A549 treated with AZD2906 at 1 μM for 4 hours (cell line): ENCODE data around the gene ZNF263. TPM values are rescaled to one million over a fixed set of nuclear protein-coding genes. Genes with fewer than 3 reads are reported as not detected.

Experiments
- total RNA-seq: library from RNA; stranded (reverse); fragments of 200-300 nt; extraction: Qiagen RNA extraction; gene quantifications from 5 replicates; pipeline ENCODE4 v1.2.3, GENCODE V29; 2022

Gene ZNF263
- 33.6 to 39.0 TPM (median 34.1 TPM) in 5 replicates for total RNA-seq

GRCh38 chr16:3282730-3283542 is at the start of gene ZNF263:
TSS of gene ZNF263 (plus strand) at chr16:3283491. CDS start at chr16:3283819, 328 bp downstream.

DNA sequence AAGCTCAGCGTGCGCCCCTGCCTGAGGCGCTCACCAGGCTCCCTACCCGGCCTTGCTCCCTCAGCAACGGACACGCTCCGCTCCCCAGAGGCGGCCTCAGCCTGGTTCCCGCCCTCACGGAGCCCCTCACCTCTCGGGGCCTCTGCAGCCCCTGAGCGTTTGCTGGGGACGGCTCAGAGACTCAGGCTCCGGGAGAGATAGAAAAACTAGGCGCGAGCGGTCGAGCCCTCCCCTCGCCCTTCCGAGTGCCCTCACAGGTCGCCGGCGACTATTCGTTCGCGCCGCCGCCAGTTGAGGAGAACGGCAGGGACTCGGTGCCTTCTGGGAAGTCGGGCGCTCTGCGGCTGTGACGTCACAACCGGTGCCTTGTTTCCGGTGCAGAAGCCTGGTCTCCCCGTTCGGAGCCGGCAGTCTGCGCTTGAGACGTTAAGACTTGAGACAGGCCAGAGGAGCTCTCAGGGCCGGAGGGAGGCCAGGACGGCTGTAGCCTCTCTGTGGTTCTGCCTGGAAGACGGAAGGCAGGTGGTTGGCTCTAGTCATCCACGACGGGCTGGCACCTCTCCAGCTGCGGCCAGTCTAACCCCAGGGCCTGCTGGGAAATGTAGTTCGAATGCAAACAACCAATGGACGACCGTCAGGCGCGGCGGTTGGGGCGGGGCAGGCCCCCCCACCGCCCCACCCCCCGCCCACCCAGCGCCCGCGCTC is 48.3 kb upstream of the ZNF263 start, which contains the start of gene ZNF200:
TSS of gene ZNF200 (minus strand) at position 302 of the 705 bp plus-strand sequence. CDS start 1,403 bp downstream, outside the sequence.

GRCh38 chr16:3256146-3256865 is 27.0 kb upstream of the ZNF263 start, which contains the start of gene MEFV:
TSS of gene MEFV (minus strand) at chr16:3256633. CDS start at chr16:3256587, 46 bp downstream.

DNA sequence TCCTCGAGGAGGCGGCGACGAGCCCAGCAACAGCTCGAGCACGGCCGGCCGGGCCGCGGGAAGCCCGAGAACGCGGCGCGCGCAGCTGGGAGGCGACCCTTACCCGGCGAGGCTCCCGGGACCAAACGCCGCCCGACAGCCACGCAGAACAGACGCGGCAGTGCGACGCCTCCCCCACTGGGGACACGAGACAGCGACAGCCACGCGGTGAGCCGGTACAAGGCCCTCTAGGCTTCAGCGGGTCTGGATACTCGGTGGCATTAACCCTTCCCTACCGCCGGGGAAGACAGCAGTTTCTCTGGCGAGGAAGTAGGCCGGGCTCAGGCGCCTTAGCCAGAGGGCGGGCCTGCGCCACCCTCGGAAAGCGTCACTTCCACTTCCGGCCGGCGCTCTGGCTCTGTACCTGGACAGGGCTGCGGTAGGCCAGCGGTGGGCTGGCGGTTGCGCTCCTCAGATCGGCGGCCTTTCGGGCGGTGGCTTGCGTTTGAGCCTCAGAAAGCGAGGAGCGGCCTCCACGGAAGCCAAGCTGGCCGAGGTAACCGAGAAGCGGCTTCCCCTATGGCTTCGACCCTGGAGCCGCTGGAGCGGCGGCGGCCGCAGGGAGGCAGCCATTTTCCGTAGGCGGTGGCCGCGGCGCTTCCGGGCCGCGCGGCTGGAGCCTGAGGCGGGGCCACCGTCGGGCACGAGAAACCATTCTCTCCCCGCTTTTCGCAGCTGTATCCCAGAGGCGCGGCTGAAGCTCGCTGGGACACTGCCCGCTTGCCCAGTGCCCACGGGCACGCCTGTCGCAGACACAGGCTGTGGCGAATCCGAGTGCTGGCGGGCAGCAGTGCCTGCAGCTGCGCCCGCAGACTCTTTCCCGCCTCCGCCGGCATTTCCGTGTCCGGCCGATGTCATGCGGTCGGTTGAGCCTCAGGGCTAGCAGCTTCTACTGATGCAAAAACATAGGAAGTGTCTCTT is 22.1 kb downstream of the ZNF263 start, which contains the start of the genes TIGD7 and ZNF75A:
TSS of gene TIGD7 (minus strand) at position 322 of the 960 bp plus-strand sequence. CDS start 4,816 bp downstream, outside the sequence.
TSS of gene ZNF75A (plus strand) at position 389 of the 960 bp plus-strand sequence. CDS start 2,932 bp downstream, outside the sequence.

Other genes starting within 250 kb of the ZNF263 start
- gene BICDL2, start 246.5 kb upstream of the ZNF263 start, total RNA-seq = not detected in 5 replicates
- 0.89 to 1.4 TPM (median 1.3 TPM) in 5 replicates for gene MMP25, start 236.9 kb upstream of the ZNF263 start, total RNA-seq
- 23.0 to 37.5 TPM (median 30.1 TPM) in 5 replicates for gene IL32, start 217.9 kb upstream of the ZNF263 start, total RNA-seq
- 0.03 to 0.05 TPM in 2 of 5 replicates, not detected in the others for gene ZSCAN10, start 184.2 kb upstream of the ZNF263 start, total RNA-seq
- gene ZNF205, start 170.9 kb upstream of the ZNF263 start, total RNA-seq = 11.6 to 15.6 TPM (median 14.9 TPM) in 5 replicates
- 9.7 to 13.1 TPM (median 12.8 TPM) in 5 replicates for gene ZNF213, start 148.5 kb upstream of the ZNF263 start, total RNA-seq
- 0.13 to 0.59 TPM (median 0.21 TPM) in 5 replicates for gene OR1F1, start 95.3 kb upstream of the ZNF263 start, total RNA-seq
- gene ZNF200, start 48.3 kb upstream of the ZNF263 start, total RNA-seq = 7.1 to 10.0 TPM (median 7.6 TPM) in 5 replicates
- 0.02 to 0.05 TPM (median 0.02 TPM) in 3 of 5 replicates, not detected in the others for gene MEFV, start 26.9 kb upstream of the ZNF263 start, total RNA-seq
- gene TIGD7, start 21.9 kb downstream of the ZNF263 start, total RNA-seq = 0.72 to 1.4 TPM (median 1.2 TPM) in 5 replicates
- 9.5 to 10.4 TPM (median 9.7 TPM) in 5 replicates for gene ZNF75A, start 22.0 kb downstream of the ZNF263 start, total RNA-seq
- not detected in 5 replicates for gene OR2C1, start 72.4 kb downstream of the ZNF263 start, total RNA-seq
- 10.8 to 18.4 TPM (median 14.8 TPM) in 5 replicates for gene ZSCAN32, start 117.5 kb downstream of the ZNF263 start, total RNA-seq
- gene ZNF174, start 117.7 kb downstream of the ZNF263 start, total RNA-seq = 12.3 to 14.5 TPM (median 12.8 TPM) in 5 replicates
- 0.95 to 1.3 TPM (median 1.0 TPM) in 5 replicates for gene ZNF597, start 160.0 kb downstream of the ZNF263 start, total RNA-seq
- gene NAA60, start 160.2 kb downstream of the ZNF263 start, total RNA-seq = 46.2 to 54.0 TPM (median 52.7 TPM) in 5 replicates
- not detected in 5 replicates for gene C16orf90, start 212.0 kb downstream of the ZNF263 start, total RNA-seq
- 17.4 to 20.5 TPM (median 19.0 TPM) in 5 replicates for gene CLUAP1, start 217.5 kb downstream of the ZNF263 start, total RNA-seq